ENCODE measurements around the gene TGFBR3L.

Gene TGFBR3L

GRCh38 chr19:7869453-7869909 is 45.1 kb upstream of the TGFBR3L start:
- no peak overlapping the region for H3K27ac ChIP-seq

DNA sequence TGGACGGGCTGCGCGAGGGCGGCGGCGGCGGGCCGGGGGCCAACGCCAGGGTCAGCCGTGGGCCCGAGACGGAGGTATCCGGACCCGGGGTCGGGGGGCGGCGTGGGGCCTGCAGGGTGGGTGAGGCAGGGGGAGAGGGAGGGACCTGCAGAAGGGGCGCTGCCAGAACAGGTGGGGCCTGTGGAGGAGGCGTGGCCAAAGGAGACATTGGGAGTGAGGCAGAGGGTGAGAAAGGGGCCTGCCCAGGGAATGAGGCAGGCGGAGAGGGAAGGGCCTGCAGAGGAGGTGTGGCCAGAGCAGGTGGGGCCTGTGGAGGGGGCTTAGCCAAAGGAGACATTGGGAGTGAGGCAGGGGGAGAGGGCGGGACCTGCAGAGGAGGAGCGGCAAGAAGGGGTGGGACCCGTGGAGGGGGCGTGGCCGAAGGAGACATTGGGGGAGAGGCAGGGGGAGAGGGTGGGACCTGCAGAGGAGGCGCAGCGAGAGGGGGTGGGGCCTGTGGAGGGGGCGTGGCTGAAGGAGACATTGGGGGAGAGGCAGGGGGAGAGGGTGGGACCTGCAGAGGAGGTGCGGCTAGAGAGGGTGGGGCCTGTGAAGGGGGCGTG is 44.6 kb upstream of the TGFBR3L start:
- no peak overlapping the region for H3K27ac ChIP-seq
- no peak for TF ChIP-seq CTCF (conservative IDR thresholded peaks at IDR 0.05)

More at GRCh38 chr19:7869453-7869909, 45.1 kb upstream of the TGFBR3L start:
- TF ChIP-seq CTCF (conservative IDR thresholded peaks at IDR 0.05), result no peak

DNA sequence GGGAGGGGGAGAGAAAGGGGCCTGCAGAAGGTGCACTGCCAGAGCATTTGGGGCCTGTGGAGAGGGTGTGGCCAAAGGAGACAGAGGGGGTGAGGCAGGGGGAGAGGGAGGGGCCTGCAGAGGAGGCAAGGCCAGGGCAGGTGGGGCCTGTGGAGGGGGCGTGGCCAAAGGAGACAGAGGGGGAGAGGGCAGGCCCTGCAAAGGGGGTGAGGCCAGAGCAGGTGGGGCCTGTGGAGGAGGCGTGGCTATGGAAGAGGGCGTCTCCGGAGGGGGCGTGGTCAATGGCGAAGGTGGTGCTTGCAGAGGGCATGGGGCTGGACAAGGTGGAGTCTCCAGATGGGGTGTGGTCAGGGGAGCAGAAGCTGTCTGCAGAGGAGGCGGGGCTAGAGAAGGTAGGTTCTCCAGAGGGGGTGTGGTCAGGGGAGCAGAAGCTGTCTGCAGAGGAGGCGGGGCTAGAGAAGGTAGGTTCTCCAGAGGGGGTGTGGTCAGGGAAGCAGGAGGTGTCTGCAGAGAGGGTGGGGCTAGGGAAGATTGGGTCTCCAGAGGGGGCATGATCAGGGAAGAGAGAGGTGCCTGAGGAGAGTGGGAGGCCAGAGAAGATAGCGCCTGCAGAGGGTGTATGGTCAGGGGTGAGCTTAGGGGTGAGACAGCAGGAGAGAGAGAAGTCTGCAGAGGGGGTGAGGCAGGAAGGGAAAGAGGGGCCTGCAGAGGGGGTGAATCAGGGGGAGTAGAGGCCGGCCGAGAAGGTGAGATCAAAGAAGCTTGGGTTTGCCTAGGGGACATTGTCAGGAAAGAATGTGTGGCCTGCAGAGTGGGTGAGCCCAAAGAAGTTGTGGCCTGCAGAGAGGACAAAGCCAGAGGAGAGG is 43.8 kb upstream of the TGFBR3L start:
- peak overlapping the region; percentile 45 for H3K27ac ChIP-seq
- no peak for TF ChIP-seq CTCF (conservative IDR thresholded peaks at IDR 0.05)

DNA sequence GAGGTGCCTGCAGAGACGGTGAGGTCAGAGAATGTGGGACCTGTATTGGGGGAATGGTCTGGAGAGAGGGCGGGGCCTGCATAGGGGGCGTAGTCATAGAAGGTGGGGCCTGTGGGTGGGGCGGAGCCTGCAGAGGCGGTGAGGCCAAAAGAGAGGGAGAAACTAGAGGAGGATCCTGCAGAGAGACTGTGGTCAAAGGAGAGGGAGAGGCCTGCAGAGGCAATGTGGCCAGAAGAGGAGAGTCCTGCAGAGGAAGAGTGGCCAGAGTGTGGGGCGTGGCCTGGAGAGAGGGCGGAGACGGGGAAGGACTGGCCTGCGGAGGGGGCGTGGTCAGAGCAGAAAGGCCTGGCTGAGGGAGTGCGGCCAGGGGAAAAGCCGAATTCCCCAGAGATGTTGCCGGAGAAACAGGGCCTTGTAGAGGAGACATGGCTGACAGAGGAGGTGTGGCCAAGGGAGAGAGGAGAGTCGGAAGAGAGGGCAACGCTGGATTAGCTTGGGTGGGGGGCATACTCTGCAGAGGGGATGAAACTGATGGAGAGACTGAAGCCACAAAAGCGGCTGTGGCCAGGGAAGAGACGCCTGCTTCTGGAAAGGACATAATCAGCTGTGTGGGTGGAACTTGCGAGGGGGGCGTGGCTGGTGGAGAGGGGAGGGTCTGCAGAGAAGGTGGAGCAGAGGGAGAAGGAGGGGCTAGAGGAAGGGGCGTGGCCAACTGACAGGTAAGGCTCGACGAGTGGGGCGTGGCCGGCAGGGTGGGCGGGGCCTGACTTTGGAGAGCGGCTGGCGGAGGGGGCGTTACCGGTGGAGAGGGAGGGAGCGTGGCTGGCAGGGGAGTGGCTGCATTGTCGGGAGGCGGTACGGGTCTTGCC is 43.0 kb upstream of the TGFBR3L start:
- TF ChIP-seq CTCF (conservative IDR thresholded peaks at IDR 0.05), result no peak
- H3K27ac ChIP-seq, result peak overlapping the region; percentile 45

DNA sequence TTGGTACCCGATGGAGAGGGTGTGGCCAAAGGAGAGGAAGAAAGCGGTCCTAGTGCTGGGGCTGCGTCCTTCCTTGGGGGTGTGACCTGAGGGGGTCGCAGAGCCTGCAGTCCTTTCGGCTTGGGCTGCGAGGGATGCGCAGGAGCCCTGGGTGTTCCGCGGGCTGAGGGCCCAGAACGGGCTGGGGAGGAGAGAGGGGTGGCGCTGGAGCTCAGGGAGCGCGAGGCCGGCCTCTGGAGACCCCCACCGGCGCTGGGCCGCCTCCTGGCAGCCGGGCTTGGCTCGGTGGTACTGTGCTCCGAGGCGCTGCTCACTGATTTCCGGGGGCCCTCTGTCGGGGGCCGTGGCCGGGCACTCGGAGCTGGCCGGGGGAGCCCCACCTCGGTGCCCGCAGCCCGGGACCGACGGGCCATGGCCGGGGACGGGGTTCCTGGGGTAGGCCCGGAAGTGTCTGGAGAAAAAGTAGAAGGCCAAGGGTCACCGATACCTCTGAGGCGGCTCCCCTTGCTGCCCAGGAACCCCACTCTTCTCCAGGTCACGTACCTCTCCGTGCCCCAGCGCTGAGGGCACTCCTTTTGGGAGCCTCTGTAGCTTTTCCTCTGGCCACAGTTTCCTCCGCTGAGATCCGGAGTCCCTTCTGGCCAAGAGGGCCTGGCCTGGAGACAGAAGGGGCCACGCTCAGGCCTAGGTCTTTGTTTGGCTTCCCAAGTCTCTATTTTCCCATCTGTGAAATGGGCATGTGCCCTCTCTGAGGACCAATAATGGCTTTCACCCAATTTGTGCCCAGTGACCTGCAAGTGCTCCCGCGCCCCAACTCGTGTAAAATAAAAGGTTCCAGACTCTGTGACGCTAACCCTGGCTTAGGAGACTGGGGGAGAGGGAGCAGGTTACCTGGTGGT is 42.1 kb upstream of the TGFBR3L start:
- no peak for TF ChIP-seq CTCF (conservative IDR thresholded peaks at IDR 0.05)
- H3K27ac ChIP-seq, result no peak overlapping the region; the same call in 1 of the 2 replicates

DNA sequence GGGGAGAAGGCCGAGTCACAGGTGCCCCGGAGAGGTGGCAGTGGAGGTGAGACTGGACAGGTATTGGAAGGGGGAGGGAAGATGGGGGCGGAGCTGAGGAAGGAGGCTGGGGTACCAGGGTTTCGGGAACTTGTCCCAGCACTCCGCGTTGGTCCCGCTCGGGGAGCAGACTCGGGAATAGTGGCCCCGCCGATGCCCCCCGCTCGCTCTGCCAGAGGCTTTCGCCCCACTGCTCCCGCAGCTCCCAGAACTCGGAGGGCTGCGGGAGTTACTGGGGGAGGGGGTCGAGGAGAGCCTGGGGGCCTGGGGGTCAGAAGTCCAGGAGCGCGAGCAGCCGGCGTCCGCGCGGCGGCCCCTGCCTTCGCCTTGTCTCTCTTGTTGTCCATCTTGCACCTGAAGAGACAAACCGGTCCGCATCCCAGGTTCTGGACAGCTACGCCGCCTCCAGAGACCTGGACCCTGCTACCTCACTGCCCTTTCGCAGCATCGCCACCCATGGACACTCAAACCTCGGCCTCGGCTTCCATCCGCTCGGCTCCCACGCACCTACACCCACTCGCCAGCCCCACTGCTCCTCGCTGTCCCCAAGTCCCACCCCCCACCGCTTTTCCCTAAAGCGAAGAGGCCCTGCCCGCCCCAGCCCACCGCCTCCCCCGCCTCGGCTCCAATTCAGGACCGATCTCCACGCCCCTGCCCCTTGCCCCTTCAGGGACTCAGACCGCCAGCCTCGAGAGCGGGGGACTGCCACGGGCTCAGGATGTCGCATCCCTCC is 41.1 kb upstream of the TGFBR3L start:
- H3K27ac ChIP-seq, result peak overlapping the region; percentile 79
- no peak for TF ChIP-seq CTCF (conservative IDR thresholded peaks at IDR 0.05)
